IPS DF 6.9 (cell line): ENCODE data around the gene TUBAL3.

Experiments used
- DNase-seq: peaks from one replicate; pipeline ENCODE4 v3.0.0-alpha.2; 2013; ENCODE audit warnings: low read depth, low spot score
- H3K27ac ChIP-seq: one replicate; pipeline ENCODE4 v1.5.1; 2013; ENCODE audit warnings: low read length, control low read depth
- H3K27me3 ChIP-seq: 2 replicates; pipeline ENCODE4 v1.6.1; 2013; ENCODE audit warnings: mild to moderate bottlenecking, low read length; ENCODE audit not compliant: control insufficient read depth, insufficient read depth
- H3K36me3 ChIP-seq: 2 replicates; pipeline ENCODE4 v1.6.1; 2013; ENCODE audit warnings: low read length; ENCODE audit not compliant: control insufficient read depth, insufficient read depth
- H3K4me1 ChIP-seq: 2 replicates; pipeline ENCODE4 v1.6.1; 2013; ENCODE audit warnings: low read length; ENCODE audit not compliant: control insufficient read depth, insufficient read depth
- H3K4me3 ChIP-seq: 2 replicates; pipeline ENCODE4 v1.5.1; 2013; ENCODE audit warnings: mild to moderate bottlenecking, low read length
- H3K9me3 ChIP-seq: 2 replicates; pipeline ENCODE4 v1.6.1; 2013; ENCODE audit warnings: low read length, inconsistent platforms; ENCODE audit not compliant: control insufficient read depth, insufficient read depth
- WGBS: extraction: QIAGEN DNeasy Blood & Tissue Kit; methylation state at CpG from one replicate; pipeline ENCODE4 v1.1.7; 2013; ENCODE audit warnings: mixed read lengths, missing lambda C conversion rate; ENCODE audit not compliant: insufficient read length, insufficient coverage; 5-methylcytosine and 5-hydroxymethylcytosine counted together

The TUBAL3 gene

DNA sequence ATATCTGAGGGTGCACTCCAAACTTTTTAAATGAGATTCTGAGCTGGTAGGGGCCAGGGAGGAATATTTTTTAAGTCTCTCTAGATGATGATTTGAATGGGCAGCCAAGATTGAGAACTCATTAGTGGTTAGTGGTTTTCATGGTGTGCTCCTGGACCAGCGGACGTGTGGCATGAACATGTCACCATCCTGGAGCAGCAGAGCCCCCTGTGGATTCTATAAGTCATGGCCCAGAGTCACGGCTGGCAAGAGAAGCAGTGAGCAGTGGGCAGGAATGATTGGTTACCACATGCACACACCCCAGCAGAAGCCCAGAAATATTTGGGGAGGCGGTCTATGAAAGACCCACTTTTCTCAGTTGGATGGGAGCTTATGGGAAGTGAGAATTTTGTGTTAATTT, 61.1 kb downstream of the TUBAL3 start:
- no CpG with 5 or more reads among the region's 4 CpGs for WGBS
- H3K4me1 ChIP-seq: no peaks in the 10 kb centered on the region; the same call in 1 of the 2 replicates
- no peak for DNase-seq
- H3K27me3 ChIP-seq: no peaks in the 10 kb centered on the region
- H3K36me3 ChIP-seq: no peaks in the 10 kb centered on the region
- no peak overlapping the region for H3K4me3 ChIP-seq
- H3K27ac ChIP-seq: no peak overlapping the region
- no peaks in the 10 kb centered on the region for H3K9me3 ChIP-seq
